Glutamatergic neuron (in vitro differentiated cells): ENCODE data around the gene GDPD1. TPM values are rescaled to one million over a fixed set of nuclear protein-coding genes. Genes with fewer than 3 reads are reported as not detected.
"Not testable (repeated sequence)": the region's sequence is repeated elsewhere in the genome, so short reads cannot be mapped to it uniquely, and the experiment has no call there.

ENCODE experiments used
- DNase-seq: peaks from one replicate; pipeline ENCODE4 v3.0.0; 2022
- H3K27ac Mint-ChIP-seq: one replicate; pipeline ENCODE4 v1.8.0; 2020; ENCODE audit warnings: mild to moderate bottlenecking, mixed read lengths, inconsistent platforms; ENCODE audit not compliant: unreplicated experiment
- H3K27me3 Mint-ChIP-seq: one replicate; pipeline ENCODE4 v1.8.0; 2020; ENCODE audit warnings: mild to moderate bottlenecking, moderate library complexity, mixed read lengths, inconsistent platforms; ENCODE audit not compliant: unreplicated experiment
- H3K36me3 Mint-ChIP-seq: one replicate; pipeline ENCODE4 v1.8.0; 2020; ENCODE audit warnings: mild to moderate bottlenecking, mixed read lengths, inconsistent platforms; ENCODE audit not compliant: unreplicated experiment
- H3K4me1 Mint-ChIP-seq: one replicate; pipeline ENCODE4 v1.8.0; 2020; ENCODE audit warnings: mild to moderate bottlenecking, low read depth, mixed read lengths, inconsistent platforms; ENCODE audit not compliant: unreplicated experiment
- H3K4me3 Mint-ChIP-seq: one replicate; pipeline ENCODE4 v1.8.0; 2020; ENCODE audit warnings: mild to moderate bottlenecking, mixed read lengths, inconsistent platforms; ENCODE audit not compliant: unreplicated experiment
- H3K9me3 Mint-ChIP-seq: one replicate; pipeline ENCODE4 v1.8.0; 2020; ENCODE audit warnings: mild to moderate bottlenecking, moderate library complexity, mixed read lengths, inconsistent platforms; ENCODE audit not compliant: unreplicated experiment
- CTCF ChIP-seq: fragments of 200-600 bp; sonication (generic); IDR thresholded peaks from one replicate; pipeline ENCODE4 v1.5.0; 2021; ENCODE audit not compliant: partially characterized antibody, unreplicated experiment
- total RNA-seq: library from RNA; stranded (reverse); fragmentation: NEBNext Ultra II Directional; extraction: Animal tissue kit (Norgen Biotek cat#: 25700); gene quantifications from one replicate; pipeline ENCODE4 v1.2.1, GENCODE V29; 2021; ENCODE audit not compliant: unreplicated experiment

Gene GDPD1
- total RNA-seq, 1 donor from 2014 or later: 34.3 TPM

- Mint-ChIP-seq H3K4me1 (no peaks in the 10 kb centered on the region), H3K27ac (no peak overlapping the region), H3K27me3 (peaks cover 4% of the 10 kb centered on the region), H3K4me3 (no peak overlapping the region), H3K9me3 (no peaks in the 10 kb centered on the region), H3K36me3 (no peaks in the 10 kb centered on the region)
- no peak for DNase-seq
- TF ChIP-seq CTCF: no peak
These were observed 79.2 kb downstream of the GDPD1 start for GRCh38 chr17:59299400-59300092.

- Mint-ChIP-seq H3K9me3 (no peaks in the 10 kb centered on the region), H3K27me3 (peaks cover 4% of the 10 kb centered on the region), H3K27ac (no peak overlapping the region), H3K4me3 (no peak overlapping the region), H3K36me3 (no peaks in the 10 kb centered on the region), H3K4me1 (no peaks in the 10 kb centered on the region)
- DNase-seq: no peak
- TF ChIP-seq CTCF: no peak
These were observed 80.6 kb downstream of the GDPD1 start for GRCh38 chr17:59300941-59301340.

- H3K4me1 Mint-ChIP-seq: no peaks in the 10 kb centered on the region
- no peaks in the 10 kb centered on the region for H3K36me3 Mint-ChIP-seq
- no peak for DNase-seq
- H3K4me3 Mint-ChIP-seq: no peak overlapping the region
- H3K9me3 Mint-ChIP-seq: no peaks in the 10 kb centered on the region
- TF ChIP-seq CTCF: no peak
- peaks cover 4% of the 10 kb centered on the region for H3K27me3 Mint-ChIP-seq
- H3K27ac Mint-ChIP-seq: no peak overlapping the region
These were observed 84.5 kb downstream of the GDPD1 start for GRCh38 chr17:59304811-59305210.

GRCh38 chr17:59310263-59310920, 90.1 kb downstream of the GDPD1 start:
- no peak for TF ChIP-seq CTCF
- no peak for DNase-seq
- Mint-ChIP-seq H3K4me1 (no peaks in the 10 kb centered on the region), H3K4me3 (no peak overlapping the region), H3K27me3 (no peaks in the 10 kb centered on the region), H3K27ac (no peak overlapping the region), H3K9me3 (no peaks in the 10 kb centered on the region), H3K36me3 (no peaks in the 10 kb centered on the region)

GRCh38 chr17:59311051-59311468, 90.7 kb downstream of the GDPD1 start:
- TF ChIP-seq CTCF: peak; percentile 63
- DNase-seq: peak; percentile 19
- no peaks in the 10 kb centered on the region for H3K36me3 Mint-ChIP-seq
- H3K9me3 Mint-ChIP-seq: no peaks in the 10 kb centered on the region
- H3K4me3 Mint-ChIP-seq: no peak overlapping the region
- H3K27ac Mint-ChIP-seq: no peak overlapping the region
- no peaks in the 10 kb centered on the region for H3K27me3 Mint-ChIP-seq
- H3K4me1 Mint-ChIP-seq: no peaks in the 10 kb centered on the region

GRCh38 chr17:59311521-59311920, 91.2 kb downstream of the GDPD1 start:
- not testable (repeated sequence) for H3K27ac Mint-ChIP-seq, H3K4me3 Mint-ChIP-seq, H3K36me3 Mint-ChIP-seq, DNase-seq, H3K4me1 Mint-ChIP-seq, H3K9me3 Mint-ChIP-seq, H3K27me3 Mint-ChIP-seq
